Stimulated activated CD4-positive, alpha-beta T cell treated with anti-CD3 and anti-CD28 coated beads, Interleukin-4, amount 100 ng/mL, for 48 hours (primary cell): ENCODE results near the gene NDRG3.

Experiments
- DNase-seq, 2 donors: peaks; one replicate each; pipeline ENCODE4 v3.0.0-alpha.2; 2020; ENCODE audit warnings: low read depth in 2 of 2

Gene NDRG3

DNA sequence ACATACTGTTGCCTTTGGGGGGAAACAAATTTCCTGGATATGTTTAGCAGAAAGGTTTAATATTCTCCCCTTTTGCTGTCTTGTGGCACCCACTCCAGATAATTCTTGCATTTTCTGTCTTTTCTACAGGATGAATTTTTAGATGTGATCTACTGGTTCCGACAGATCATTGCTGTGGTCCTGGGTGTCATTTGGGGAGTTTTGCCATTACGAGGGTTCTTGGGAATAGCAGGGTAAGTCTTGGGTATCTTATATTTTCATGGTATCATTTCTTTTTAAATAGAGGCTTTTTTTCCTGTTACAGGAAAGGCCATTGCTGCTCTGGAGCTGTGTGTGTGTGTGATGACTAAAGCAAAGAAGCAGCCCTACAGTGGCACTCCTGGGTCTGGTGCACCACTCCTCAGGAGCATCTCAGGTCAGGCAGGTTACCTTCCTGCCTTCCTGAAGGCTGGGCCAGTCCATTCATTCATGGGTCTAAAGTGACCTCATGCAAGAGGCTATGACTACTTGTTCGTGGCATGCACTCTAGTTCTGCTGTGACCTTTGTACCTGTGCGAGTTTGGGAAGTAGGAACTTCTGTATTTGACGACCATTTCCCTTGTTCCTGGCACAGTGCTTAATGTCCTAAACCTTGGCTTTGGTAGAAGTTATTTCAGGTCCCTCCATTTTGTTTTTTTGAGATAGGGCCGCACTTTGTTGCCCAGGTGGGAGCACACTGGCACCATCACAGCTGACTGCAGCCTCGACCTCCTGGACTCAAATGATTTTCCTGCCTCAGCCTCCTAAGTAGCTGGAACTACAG, 138.1 kb downstream of the NDRG3 start:
- DNase-seq = no peak

DNA sequence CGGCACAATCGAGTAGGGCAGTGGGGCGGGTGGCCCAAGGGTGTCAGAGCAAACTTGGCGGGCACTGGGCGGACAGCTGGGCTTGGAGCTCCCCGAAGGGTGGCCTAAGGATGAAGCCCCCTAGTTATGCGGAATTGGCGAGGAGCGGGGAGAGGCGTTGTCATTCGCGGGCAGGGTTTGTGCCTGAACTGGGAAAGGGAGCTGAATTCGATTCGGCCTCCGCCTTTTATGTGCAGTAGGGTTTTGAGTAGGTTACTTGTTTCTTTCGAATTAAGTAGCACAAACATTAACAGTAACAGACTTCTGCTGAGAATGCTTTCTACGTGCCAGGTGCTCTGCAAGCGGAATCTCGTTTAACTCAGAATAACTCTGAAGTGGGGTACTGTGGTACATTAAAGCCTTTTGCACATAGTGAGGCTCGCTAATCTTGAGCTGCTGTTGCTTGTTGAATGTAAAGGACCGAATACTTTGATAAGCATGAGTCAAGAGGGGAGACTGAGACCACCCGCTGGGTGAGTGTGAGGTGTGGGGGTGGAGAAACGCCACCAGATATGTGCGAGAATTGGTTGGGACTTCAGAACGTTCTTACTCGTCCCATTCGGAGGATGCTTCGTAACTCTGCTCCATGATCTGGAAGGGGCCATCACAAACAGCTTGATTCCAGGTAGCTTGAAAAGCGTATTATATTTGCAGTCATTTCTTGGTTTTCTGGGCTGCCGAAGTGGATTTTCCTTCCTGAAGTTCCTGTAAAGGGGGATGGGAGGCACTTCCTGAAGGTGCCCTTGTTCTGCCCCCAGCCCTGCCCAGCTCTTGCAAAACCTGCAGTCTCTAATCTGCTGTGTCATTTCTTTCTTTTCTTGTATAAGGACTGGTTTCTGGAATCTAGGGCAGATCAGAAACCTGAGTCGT, 139.5 kb downstream of the NDRG3 start:
- no peak for DNase-seq

DNA sequence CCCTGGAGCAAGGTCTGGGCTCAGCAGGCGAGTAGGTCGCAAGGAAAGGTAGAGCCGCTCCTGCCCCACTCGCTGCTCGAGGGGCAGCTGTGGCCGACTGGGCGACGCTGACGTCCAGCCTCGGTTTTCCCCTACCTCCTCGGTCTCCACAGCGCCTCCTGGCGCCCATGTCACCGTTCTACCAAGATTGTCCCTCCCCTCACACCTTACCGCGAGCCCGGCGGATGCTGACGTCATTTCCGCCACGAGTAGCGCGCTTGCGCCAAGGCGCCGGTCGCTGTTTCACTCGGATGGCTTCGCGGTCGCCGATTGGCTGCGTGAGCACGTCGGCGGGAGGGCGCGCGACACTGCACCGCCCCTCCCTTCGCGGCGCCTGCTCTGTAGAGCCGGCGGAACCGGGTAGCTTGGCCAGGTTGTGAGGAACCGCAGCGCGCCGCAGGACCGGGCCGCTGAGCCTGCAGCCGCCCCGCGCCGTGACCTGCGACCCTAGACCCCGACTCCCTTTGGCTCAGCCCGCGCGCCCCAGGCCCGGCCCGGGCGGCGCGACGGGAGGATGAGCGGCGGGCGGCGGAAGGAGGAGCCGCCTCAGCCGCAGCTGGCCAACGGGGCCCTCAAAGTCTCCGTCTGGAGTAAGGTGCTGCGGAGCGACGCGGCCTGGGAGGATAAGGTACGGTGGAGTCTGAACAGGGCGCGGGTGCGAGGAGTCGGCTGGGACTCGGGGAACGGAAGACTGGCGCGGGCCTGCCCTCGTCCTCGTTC, 140.3 kb downstream of the NDRG3 start, which contains the start of gene RAB5IF:
RAB5IF (plus strand) TSS at position 381 of the 759 bp plus-strand sequence; CDS start at position 554, 173 bp downstream.
- peak; percentile 99 for DNase-seq

DNA sequence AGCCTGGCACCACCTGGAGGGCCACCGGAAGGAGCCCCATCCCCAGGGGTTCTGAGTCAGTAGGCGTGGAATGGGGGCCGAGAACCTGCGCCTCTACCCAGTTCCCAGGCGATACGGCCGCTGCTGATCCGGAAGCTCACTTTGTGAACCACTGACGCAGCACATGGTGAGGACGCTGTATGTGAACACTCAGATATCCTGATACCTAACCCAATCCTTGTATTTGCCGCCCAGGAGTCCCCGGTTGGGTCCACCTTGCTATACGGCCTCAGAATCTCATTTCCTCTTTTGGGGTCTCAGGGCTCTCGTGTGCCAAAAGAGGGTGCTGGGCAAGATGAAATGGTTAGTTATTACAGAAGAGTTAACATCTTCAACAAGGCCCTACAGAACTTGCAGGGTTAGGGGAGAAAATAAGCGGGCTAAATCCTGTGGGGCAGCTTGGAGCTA, 140.9 kb downstream of the NDRG3 start:
- peak in 1 of 2 donors; percentile 38 for DNase-seq
